GM23248 (cell line): ENCODE measurements around the gene KCNJ4. TPM values are rescaled to one million over a fixed set of nuclear protein-coding genes. Genes with fewer than 3 reads are reported as not detected.

Source experiments
- DNase-seq: peaks from one replicate; pipeline ENCODE4 v3.0.0-alpha.2; 2015
- H2AFZ ChIP-seq: fragments of 200-600 bp; sonication (generic); 2 replicates; pipeline ENCODE4 v1.6.1; 2016; ENCODE audit warnings: antibody characterized with exemption
- H3F3A ChIP-seq: fragments of 200-600 bp; sonication (generic); 2 replicates; pipeline ENCODE4 v1.6.1; 2016; ENCODE audit warnings: mild to moderate bottlenecking, antibody characterized with exemption, mixed run types; ENCODE audit not compliant: insufficient read depth
- H3K27ac ChIP-seq: fragments of 200-600 bp; sonication (generic); 2 replicates; pipeline ENCODE4 v1.5.1; 2016; ENCODE audit warnings: mild to moderate bottlenecking
- H3K27me3 ChIP-seq: fragments of 200-600 bp; sonication (generic); replicated peaks from 2 replicates; pipeline ENCODE4 v1.6.1; 2016; ENCODE audit warnings: mild to moderate bottlenecking; ENCODE audit not compliant: insufficient read depth
- H3K36me3 ChIP-seq: fragments of 200-600 bp; sonication (generic); 2 replicates; pipeline ENCODE4 v1.6.1; 2016; ENCODE audit warnings: low read depth, mild to moderate bottlenecking
- H3K4me1 ChIP-seq: fragments of 200-600 bp; sonication (generic); 2 replicates; pipeline ENCODE4 v1.6.1; 2016; ENCODE audit warnings: mild to moderate bottlenecking; ENCODE audit not compliant: insufficient read depth
- H3K4me2 ChIP-seq: fragments of 200-600 bp; sonication (generic); one replicate; pipeline ENCODE4 v1.6.1; 2016; ENCODE audit warnings: mild to moderate bottlenecking; ENCODE audit not compliant: unreplicated experiment
- H3K4me3 ChIP-seq: fragments of 200-600 bp; sonication (generic); 2 replicates; pipeline ENCODE4 v1.5.1; 2016; ENCODE audit warnings: mild to moderate bottlenecking
- H3K79me2 ChIP-seq: fragments of 200-600 bp; sonication (generic); 2 replicates; pipeline ENCODE4 v1.6.1; 2016; ENCODE audit warnings: mild to moderate bottlenecking; ENCODE audit not compliant: insufficient read depth
- H3K9ac ChIP-seq: fragments of 200-600 bp; sonication (generic); 2 replicates; pipeline ENCODE4 v1.6.1; 2016; ENCODE audit warnings: mild to moderate bottlenecking
- H3K9me2 ChIP-seq: fragments of 200-600 bp; sonication (generic); 2 replicates; pipeline ENCODE4 v1.6.1; 2016; ENCODE audit warnings: mixed run types, mild to moderate bottlenecking, moderate library complexity; ENCODE audit not compliant: insufficient read depth
- H3K9me3 ChIP-seq: fragments of 200-600 bp; sonication (generic); one replicate; pipeline ENCODE4 v1.6.1; 2017; ENCODE audit warnings: low read depth
- H4K20me1 ChIP-seq: fragments of 200-600 bp; sonication (generic); 2 replicates; pipeline ENCODE4 v1.6.0; 2016; ENCODE audit not compliant: insufficient read depth
- EZH2 ChIP-seq: fragments of 200-600 bp; sonication (generic); IDR thresholded peaks from 2 replicates; pipeline ENCODE4 v1.6.1; 2018; ENCODE audit warnings: antibody characterized with exemption, mild to moderate bottlenecking; ENCODE audit not compliant: insufficient read depth, poor library complexity, severe bottlenecking
- EZH2phosphoT487 ChIP-seq: fragments of 200-600 bp; sonication (generic); IDR thresholded peaks from 2 replicates; pipeline ENCODE4 v1.6.1; 2018; ENCODE audit warnings: antibody characterized with exemption, moderate library complexity, mild to moderate bottlenecking, low read depth; ENCODE audit not compliant: insufficient read depth
- WGBS, 2 experiments: methylation state at CpG; one replicate each; pipeline ENCODE4 v1.1.6; 2015 to 2017; ENCODE audit warnings: low lambda C conversion rate in 2 of 2, low coverage in 1 of 2; ENCODE audit errors: missing lambda C conversion rate in 2 of 2; 5-methylcytosine and 5-hydroxymethylcytosine counted together
- in situ Hi-C: fragments of 300-500 bp; cut with MboI; formaldehyde crosslinking; loops from 2 replicates; pipeline ENCODE4 v1.15.0; 2020
- polyA plus RNA-seq: library from polyadenylated mRNA; unstranded; fragments of >200 nt; fragmentation: Nextera tagmentation; extraction: Ambion mirVana; gene quantifications from 2 replicates; pipeline ENCODE4 v1.2.1, GENCODE V29; 2016
- total RNA-seq: library from RNA; depleted of rRNA; stranded (reverse); fragments of >200 nt; shearing (Covaris generic); gene quantifications from 2 replicates; pipeline ENCODE4 v1.2.3, GENCODE V29; 2014

Gene KCNJ4
- total and polyA plus RNA-seq, 2 experiments from 2014 or later, result not detected

DNA sequence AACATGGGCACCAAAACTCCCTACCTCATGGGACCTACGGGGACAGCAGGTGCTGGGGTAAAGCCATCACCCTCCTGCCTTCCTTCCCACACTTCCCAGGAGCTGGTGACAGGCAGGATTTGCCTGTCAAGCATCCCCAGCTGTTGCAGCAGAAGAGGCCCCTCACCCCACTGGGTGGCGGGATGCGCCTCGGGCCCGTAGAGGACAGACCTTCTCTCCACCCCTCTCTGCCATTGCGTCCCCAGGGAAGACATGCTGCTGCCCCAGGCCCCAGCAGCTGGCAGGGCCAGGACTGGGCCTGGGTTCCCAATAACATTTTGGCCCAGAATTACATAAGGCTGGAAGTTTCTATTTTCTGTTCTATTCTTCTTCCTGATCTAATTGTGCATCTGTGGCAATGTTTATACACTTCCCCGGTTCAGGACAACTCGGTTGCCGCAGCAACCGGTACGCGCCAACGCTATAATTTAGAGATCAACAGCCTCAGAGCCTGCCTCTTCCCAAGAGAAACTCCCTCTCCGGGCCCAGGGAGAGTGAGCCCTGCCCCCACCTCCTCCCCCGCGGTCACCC, 25.4 kb downstream of the KCNJ4 start:
- no peak overlapping the region for H2AFZ ChIP-seq
- H3K9me3 ChIP-seq, result no peaks in the 10 kb centered on the region
- no peaks in the 10 kb centered on the region for H3K79me2 ChIP-seq
- no peak for DNase-seq
- WGBS, 2 experiments, result 64 to 67% methylated on average over 16 of the region's 16 CpGs
- no peaks in the 10 kb centered on the region; the same call in 1 of the 2 replicates for H3K27me3 ChIP-seq
- no peaks in the 10 kb centered on the region for H3F3A ChIP-seq
- no peaks in the 10 kb centered on the region for H4K20me1 ChIP-seq
- no peak overlapping the region for H3K4me2 ChIP-seq
- H3K27ac ChIP-seq, result no peak overlapping the region
- H3K9me2 ChIP-seq, result no peaks in the 10 kb centered on the region
- no peaks in the 10 kb centered on the region for H3K4me1 ChIP-seq
- in situ Hi-C loops, result no loop called here
- H3K9ac ChIP-seq, result no peak overlapping the region
- no peak overlapping the region for H3K4me3 ChIP-seq
- H3K36me3 ChIP-seq, result no peaks in the 10 kb centered on the region
- no peak for TF ChIP-seq EZH2
- no peak for TF ChIP-seq EZH2phosphoT487

DNA sequence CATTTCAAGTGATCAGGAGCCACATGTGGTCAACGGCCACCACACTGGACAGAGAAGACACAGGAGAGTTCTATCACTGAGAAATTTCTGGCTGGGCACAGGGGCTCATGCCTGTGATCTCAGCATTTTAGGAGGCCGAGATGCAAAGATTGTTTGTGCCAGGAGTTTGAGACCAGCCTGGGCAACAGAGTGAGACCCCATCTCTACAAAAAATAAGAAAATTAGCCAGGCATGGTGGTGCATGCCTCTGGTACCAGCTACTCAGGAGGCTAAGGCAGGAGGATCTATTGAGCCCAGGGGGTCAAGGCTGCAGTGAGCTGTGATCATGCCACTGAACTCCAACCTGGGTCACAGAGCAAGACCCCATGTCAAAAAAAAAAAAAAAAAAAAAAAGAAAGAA, 26.3 kb downstream of the KCNJ4 start:
- no peaks in the 10 kb centered on the region for H3K36me3 ChIP-seq
- H3F3A ChIP-seq, result no peaks in the 10 kb centered on the region
- TF ChIP-seq EZH2phosphoT487, result no peak
- no peaks in the 10 kb centered on the region for H3K9me3 ChIP-seq
- no peaks in the 10 kb centered on the region for H3K4me1 ChIP-seq
- DNase-seq, result no peak
- no peak overlapping the region for H3K4me2 ChIP-seq
- H3K27me3 ChIP-seq, result no peaks in the 10 kb centered on the region
- no peaks in the 10 kb centered on the region for H4K20me1 ChIP-seq
- H3K27ac ChIP-seq, result no peak overlapping the region
- H2AFZ ChIP-seq, result no peak overlapping the region
- H3K79me2 ChIP-seq, result no peaks in the 10 kb centered on the region
- 54 to 55% methylated on average over 2 of the region's 2 CpGs for WGBS, 2 experiments
- no peak overlapping the region for H3K4me3 ChIP-seq
- H3K9me2 ChIP-seq, result no peaks in the 10 kb centered on the region
- in situ Hi-C loops, result no loop called here
- H3K9ac ChIP-seq, result no peak overlapping the region

DNA sequence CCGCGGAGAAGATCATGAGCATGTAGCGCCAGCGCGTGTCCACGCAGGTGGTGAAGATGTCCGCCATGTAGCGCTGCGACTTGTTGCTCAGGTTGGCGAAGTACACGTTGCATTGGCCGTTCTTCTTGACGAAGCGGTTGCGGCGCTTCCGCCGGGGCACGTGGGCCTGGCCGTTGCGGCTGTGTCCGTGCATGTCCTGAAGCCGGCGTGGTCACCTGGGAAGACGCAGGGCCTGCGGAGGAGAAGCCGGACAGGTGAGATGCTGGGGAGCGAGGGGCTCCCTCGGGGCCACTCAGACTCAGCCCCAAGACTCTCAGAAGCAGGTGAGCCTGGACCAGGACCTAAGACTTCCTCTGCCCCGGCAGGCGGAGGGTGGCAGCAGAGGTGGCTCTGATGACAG, 27.1 kb downstream of the KCNJ4 start:
- Histone ChIP-seq H3K9me3 (no peaks in the 10 kb centered on the region), H3K4me2 (no peak overlapping the region), H3K36me3 (no peaks in the 10 kb centered on the region), H4K20me1 (no peaks in the 10 kb centered on the region), H3K4me3 (no peak overlapping the region), H3F3A (no peaks in the 10 kb centered on the region), H3K9ac (no peak overlapping the region), H3K9me2 (no peaks in the 10 kb centered on the region), H2AFZ (no peak overlapping the region), H3K79me2 (no peaks in the 10 kb centered on the region), H3K4me1 (no peaks in the 10 kb centered on the region), H3K27me3 (no peaks in the 10 kb centered on the region), H3K27ac (no peak overlapping the region)
- 94 to 96% methylated on average over 30 to 31 of the region's 31 CpGs for WGBS, 2 experiments
- DNase-seq, result no peak
- in situ Hi-C loops, result no loop called here
- TF ChIP-seq EZH2 (no peak), EZH2phosphoT487 (no peak)

DNA sequence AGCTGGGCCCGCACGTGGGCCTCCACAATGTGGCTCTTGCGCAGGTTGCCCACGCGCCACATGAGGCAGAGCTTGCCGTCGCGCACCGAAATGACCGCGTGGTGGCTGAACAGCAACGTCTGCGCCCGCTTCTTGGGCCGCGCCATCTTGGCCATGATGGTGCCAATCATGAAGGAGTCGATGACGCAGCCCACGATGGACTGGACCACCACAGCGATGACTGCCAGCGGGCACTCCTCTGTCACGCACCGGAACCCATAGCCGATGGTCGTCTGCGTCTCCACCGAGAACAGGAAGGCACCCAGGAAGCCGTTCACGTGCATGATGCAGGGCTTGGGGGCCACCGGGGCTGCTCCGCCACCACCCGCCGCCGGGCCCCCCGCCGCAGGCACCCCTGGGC, 27.5 kb downstream of the KCNJ4 start:
- Histone ChIP-seq H3K4me2 (no peak overlapping the region), H3K36me3 (no peaks in the 10 kb centered on the region), H3K79me2 (no peaks in the 10 kb centered on the region), H3K4me1 (no peaks in the 10 kb centered on the region), H3K4me3 (no peak overlapping the region), H3K9me3 (no peaks in the 10 kb centered on the region), H3K27me3 (no peaks in the 10 kb centered on the region), H3F3A (no peaks in the 10 kb centered on the region), H3K27ac (no peak overlapping the region), H2AFZ (no peak overlapping the region), H3K9me2 (no peaks in the 10 kb centered on the region), H4K20me1 (no peaks in the 10 kb centered on the region), H3K9ac (no peak overlapping the region)
- 89 to 93% methylated on average over 26 to 36 of the region's 36 CpGs for WGBS, 2 experiments
- DNase-seq, result no peak
- in situ Hi-C loops, result no loop called here
- TF ChIP-seq EZH2 (no peak), EZH2phosphoT487 (no peak)

DNA sequence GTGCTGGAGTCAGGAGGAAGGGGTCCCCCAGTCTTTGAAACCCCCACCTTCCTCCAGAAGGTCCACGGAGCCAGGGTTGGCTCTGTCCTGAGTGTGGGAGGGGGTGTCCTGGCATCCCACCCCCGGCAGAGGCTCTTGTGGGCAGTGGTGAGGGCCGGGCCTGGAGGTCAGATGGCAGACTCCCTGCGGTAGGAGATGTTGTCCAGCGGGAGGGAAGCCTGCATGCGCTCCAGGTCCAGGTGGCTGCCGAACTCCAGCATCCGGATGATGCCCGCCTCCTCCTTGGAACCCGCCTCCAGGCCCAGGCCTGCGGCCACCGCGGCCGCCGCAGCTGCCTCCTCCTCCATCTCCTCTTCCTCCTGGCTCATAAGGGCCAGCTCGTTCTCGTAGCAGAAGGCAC, 28.4 kb downstream of the KCNJ4 start:
- Histone ChIP-seq H3K9me2 (no peaks in the 10 kb centered on the region), H3K4me3 (no peak overlapping the region), H3F3A (no peaks in the 10 kb centered on the region), H3K4me1 (no peaks in the 10 kb centered on the region), H3K4me2 (no peak overlapping the region), H3K9ac (no peak overlapping the region), H3K27ac (no peak overlapping the region), H4K20me1 (no peaks in the 10 kb centered on the region), H3K79me2 (no peaks in the 10 kb centered on the region), H2AFZ (no peak overlapping the region), H3K36me3 (no peaks in the 10 kb centered on the region), H3K9me3 (no peaks in the 10 kb centered on the region), H3K27me3 (no peaks in the 10 kb centered on the region)
- no peak for TF ChIP-seq EZH2
- TF ChIP-seq EZH2phosphoT487, result no peak
- 86 to 98% methylated on average over 13 to 17 of the region's 17 CpGs for WGBS, 2 experiments
- in situ Hi-C loops, result no loop called here
- DNase-seq, result no peak
